Fibroblast of lung (primary cell): ENCODE results near the gene GP1BB.

ENCODE experiments used
- EZH2 ChIP-seq: IDR thresholded peaks from 2 replicates; pipeline ENCODE4 v1.5.1; 2012; ENCODE audit warnings: low read length, control low read depth, mild to moderate bottlenecking; ENCODE audit errors: missing control alignments
- TF ChIP-seq, protein P1 (sequence below), 2 donors: IDR thresholded peaks in 1 of 2; conservative IDR thresholded peaks in 1 of 2; 1 replicate in 1 of 2; 2 replicates in 1 of 2; pipeline ENCODE4 v1.5.1; 2011 to 2012; ENCODE audit warnings: low read length in 2 of 2, control low read depth in 1 of 2, inconsistent platforms in 1 of 2, low read depth in 1 of 2, mild to moderate bottlenecking in 1 of 2

DNA sequence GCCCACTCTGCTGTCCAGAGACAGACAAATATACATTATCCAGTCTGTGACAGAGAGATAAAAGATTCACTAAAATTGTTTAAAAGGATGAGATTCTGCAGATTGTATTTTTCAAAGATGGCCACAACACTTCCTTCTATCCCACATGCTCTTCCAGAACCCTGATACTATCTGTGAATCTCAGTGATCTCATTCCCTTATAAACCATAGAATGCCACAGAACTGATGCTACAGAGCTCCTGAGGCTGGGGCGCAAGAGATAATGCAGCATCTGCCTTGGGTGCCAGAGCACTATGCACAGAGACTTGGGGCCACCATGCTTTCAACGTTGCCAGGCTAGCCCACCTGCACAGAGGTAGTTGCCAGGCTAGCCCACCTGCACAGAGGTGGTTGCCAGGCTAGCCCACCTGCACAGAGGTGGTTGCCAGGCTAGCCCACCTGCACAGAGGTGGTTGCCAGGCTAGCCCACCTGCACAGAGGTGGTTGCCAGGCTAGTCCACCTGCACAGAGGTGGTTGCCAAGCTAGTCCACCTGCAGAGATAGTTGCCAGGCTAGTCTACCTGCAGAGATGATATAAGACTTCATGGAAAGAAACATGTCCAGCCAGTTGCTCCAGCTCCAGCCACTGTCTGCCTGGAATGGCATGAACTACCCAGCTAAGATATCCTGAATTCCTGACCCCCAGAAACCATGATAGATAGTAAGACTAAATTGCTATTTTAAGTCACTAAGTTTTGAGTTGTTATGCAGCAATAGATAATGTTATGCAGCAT, 26.6 kb upstream of the GP1BB start:
- TF ChIP-seq EZH2 = no peak
- TF ChIP-seq, protein P1, sequence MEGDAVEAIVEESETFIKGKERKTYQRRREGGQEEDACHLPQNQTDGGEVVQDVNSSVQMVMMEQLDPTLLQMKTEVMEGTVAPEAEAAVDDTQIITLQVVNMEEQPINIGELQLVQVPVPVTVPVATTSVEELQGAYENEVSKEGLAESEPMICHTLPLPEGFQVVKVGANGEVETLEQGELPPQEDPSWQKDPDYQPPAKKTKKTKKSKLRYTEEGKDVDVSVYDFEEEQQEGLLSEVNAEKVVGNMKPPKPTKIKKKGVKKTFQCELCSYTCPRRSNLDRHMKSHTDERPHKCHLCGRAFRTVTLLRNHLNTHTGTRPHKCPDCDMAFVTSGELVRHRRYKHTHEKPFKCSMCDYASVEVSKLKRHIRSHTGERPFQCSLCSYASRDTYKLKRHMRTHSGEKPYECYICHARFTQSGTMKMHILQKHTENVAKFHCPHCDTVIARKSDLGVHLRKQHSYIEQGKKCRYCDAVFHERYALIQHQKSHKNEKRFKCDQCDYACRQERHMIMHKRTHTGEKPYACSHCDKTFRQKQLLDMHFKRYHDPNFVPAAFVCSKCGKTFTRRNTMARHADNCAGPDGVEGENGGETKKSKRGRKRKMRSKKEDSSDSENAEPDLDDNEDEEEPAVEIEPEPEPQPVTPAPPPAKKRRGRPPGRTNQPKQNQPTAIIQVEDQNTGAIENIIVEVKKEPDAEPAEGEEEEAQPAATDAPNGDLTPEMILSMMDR (conservative IDR thresholded peaks at IDR 0.05 in 1 of 2, IDR thresholded peaks at IDR 0.05 in 1 of 2; ENCODE audit: low read depth in 1 of 2, low read length in 2 of 2) = no peak
